Measurements from ENCODE around the gene PIGR.

Gene PIGR

GRCh38 chr1:206969090-206969489 is 22.8 kb upstream of the PIGR start:
- no peak for ATAC-seq
- no peak for TF ChIP-seq OSR1 (CRISPR knock-in tag; IDR thresholded peaks at IDR 0.05)
- no peak for TF ChIP-seq TCF4 (CRISPR knock-in tag; IDR thresholded peaks at IDR 0.05; ENCODE audit: borderline replicate concordance)
- TF ChIP-seq CSRNP3 (CRISPR knock-in tag; IDR thresholded peaks at IDR 0.05), result no peak
- TF ChIP-seq ZFP3 (CRISPR knock-in tag; IDR thresholded peaks at IDR 0.05), result no peak
- TF ChIP-seq ESRRG (CRISPR knock-in tag; IDR thresholded peaks at IDR 0.05), result no peak
- TF ChIP-seq POU6F1 (CRISPR knock-in tag; IDR thresholded peaks at IDR 0.05; ENCODE audit: borderline replicate concordance, low read depth), result no peak
- no peak for TF ChIP-seq PPARA (CRISPR knock-in tag; IDR thresholded peaks at IDR 0.05; ENCODE audit: borderline replicate concordance)
- no peak for TF ChIP-seq CSDC2 (CRISPR knock-in tag; IDR thresholded peaks at IDR 0.05)
- no peak for TF ChIP-seq CREB5 (CRISPR knock-in tag; IDR thresholded peaks at IDR 0.05; ENCODE audit: low read depth)
- TF ChIP-seq SNAI2 (CRISPR knock-in tag; IDR thresholded peaks at IDR 0.05), result no peak
- TF ChIP-seq ZNF8 (CRISPR knock-in tag; IDR thresholded peaks at IDR 0.05), result no peak
- no peak for TF ChIP-seq RARB (CRISPR knock-in tag; IDR thresholded peaks at IDR 0.05)
- TF ChIP-seq GLIS3 (CRISPR knock-in tag; IDR thresholded peaks at IDR 0.05), result no peak

- TF ChIP-seq SNAI2 (CRISPR knock-in tag; IDR thresholded peaks at IDR 0.05) (no peak), ISL1 (CRISPR knock-in tag; IDR thresholded peaks at IDR 0.05) (no peak), OSR1 (CRISPR knock-in tag; IDR thresholded peaks at IDR 0.05) (no peak), ZFP30 (CRISPR knock-in tag; IDR thresholded peaks at IDR 0.05) (no peak), ZNF8 (CRISPR knock-in tag; IDR thresholded peaks at IDR 0.05) (no peak), GLIS3 (CRISPR knock-in tag; IDR thresholded peaks at IDR 0.05) (no peak), PATZ1 (CRISPR knock-in tag; IDR thresholded peaks at IDR 0.05; ENCODE audit: borderline replicate concordance) (no peak), ESRRG (CRISPR knock-in tag; IDR thresholded peaks at IDR 0.05) (no peak), BACH2 (CRISPR knock-in tag; IDR thresholded peaks at IDR 0.05; ENCODE audit: borderline replicate concordance) (no peak), TOX (CRISPR knock-in tag; IDR thresholded peaks at IDR 0.05; ENCODE audit: borderline replicate concordance) (no peak), ZNF565 (CRISPR knock-in tag; conservative IDR thresholded peaks at IDR 0.05; ENCODE audit: low read depth) (no peak), PPARA (CRISPR knock-in tag; IDR thresholded peaks at IDR 0.05; ENCODE audit: borderline replicate concordance) (no peak), ARNTL (CRISPR knock-in tag; IDR thresholded peaks at IDR 0.05; ENCODE audit: borderline replicate concordance, low read depth) (no peak), CSDC2 (CRISPR knock-in tag; IDR thresholded peaks at IDR 0.05) (no peak), ZNF70 (CRISPR knock-in tag; IDR thresholded peaks at IDR 0.05) (no peak)
- no peak for ATAC-seq
Measured at GRCh38 chr1:206967096-206967849, 21.0 kb upstream of the PIGR start.

GRCh38 chr1:206965781-206966180 is 19.5 kb upstream of the PIGR start:
- TF ChIP-seq ZFP30 (CRISPR knock-in tag; IDR thresholded peaks at IDR 0.05) (no peak), ZNF565 (CRISPR knock-in tag; conservative IDR thresholded peaks at IDR 0.05; ENCODE audit: low read depth) (no peak), CSDC2 (CRISPR knock-in tag; IDR thresholded peaks at IDR 0.05) (no peak), PPARA (CRISPR knock-in tag; IDR thresholded peaks at IDR 0.05; ENCODE audit: borderline replicate concordance) (no peak), PATZ1 (CRISPR knock-in tag; IDR thresholded peaks at IDR 0.05; ENCODE audit: borderline replicate concordance) (no peak), CREB5 (CRISPR knock-in tag; IDR thresholded peaks at IDR 0.05; ENCODE audit: low read depth) (no peak), ARNTL (CRISPR knock-in tag; IDR thresholded peaks at IDR 0.05; ENCODE audit: borderline replicate concordance, low read depth) (no peak), ZNF70 (CRISPR knock-in tag; IDR thresholded peaks at IDR 0.05) (no peak), ISL1 (CRISPR knock-in tag; IDR thresholded peaks at IDR 0.05) (no peak), OSR1 (CRISPR knock-in tag; IDR thresholded peaks at IDR 0.05) (no peak), GLIS3 (CRISPR knock-in tag; IDR thresholded peaks at IDR 0.05) (no peak), ZC3H10 (CRISPR knock-in tag; IDR thresholded peaks at IDR 0.05) (no peak), POU6F1 (CRISPR knock-in tag; IDR thresholded peaks at IDR 0.05; ENCODE audit: borderline replicate concordance, low read depth) (no peak), TOX (CRISPR knock-in tag; IDR thresholded peaks at IDR 0.05; ENCODE audit: borderline replicate concordance) (no peak), TCF4 (CRISPR knock-in tag; IDR thresholded peaks at IDR 0.05; ENCODE audit: borderline replicate concordance) (no peak)
- ATAC-seq, result no peak

Measured in SK-N-SH treated with all-trans-retinoic acid at 6 μM for 48 hours (cell line).